K562 (cell line): ENCODE data around the gene LCP2.

Experiments
- EGR1 ChIP-seq: fragments of 450-650 bp; conservative IDR thresholded peaks from 2 replicates; pipeline ENCODE4 v1.6.1; 2017; ENCODE audit warnings: mild to moderate bottlenecking
- ZNF143 ChIP-seq: sonication (generic); formaldehyde crosslinking; IDR thresholded peaks from 2 replicates; pipeline ENCODE4 v1.9.0; 2022; ENCODE audit warnings: mild to moderate bottlenecking, missing genetic modification reagents

- TF ChIP-seq ZNF143 (CRISPR knock-in tag) (no peak), EGR1 (no peak)
Measured at GRCh38 chr5:170268153-170268689, 29.4 kb downstream of the LCP2 start.
